K562 (cell line): ENCODE data around the gene FGF14. TPM values are rescaled to one million over a fixed set of nuclear protein-coding genes. Genes with fewer than 3 reads are reported as not detected.

Source experiments
- ATAC-seq: fragments of 200-7000 bp; cut with Tn5 transposase; 3 replicates; pipeline ENCODE4 v1.9.1; 2020; ENCODE audit warnings: moderate library complexity
- BruUV-seq: library from RNA; stranded (reverse); fragments of 400-500 nt; replicated peaks from 2 replicates; lab custom pipeline; 2021; lab: Mats Ljungman, UMichigan
- CTCF ChIA-PET: fragments of 300-600 bp; formaldehyde crosslinking; extraction: SDS; loops from one replicate; lab custom pipeline; 2021; ENCODE audit warnings: low intra/inter-chr PET ratio; lab: Yijun Ruan, JAX
- POLR2A ChIA-PET: fragments of 300-600, 350-650 bp; sonication (Branson Sonifier 250); formaldehyde crosslinking; extraction: SDS; loops from one replicate; lab custom pipeline; 2021; ENCODE audit warnings: antibody characterized with exemption, inconsistent platforms; lab: Yijun Ruan, JAX
- DNase-seq, 4 experiments: peaks; one replicate each; pipeline versions ENCODE4 v3.0.0 to v3.0.0-alpha.2; 2011 to 2018; ENCODE audit warnings: low spot score in 3 of 4, mixed read lengths in 3 of 4; ENCODE audit errors: extremely low read depth in 1 of 4
- FAIRE-seq: peaks from 2 replicates; lab custom pipeline; 2011; peaks lifted over from hg19 to GRCh38; lab: Jason Lieb, UNC
- H2AFZ ChIP-seq: 2 replicates; pipeline ENCODE4 v1.6.0; 2011; ENCODE audit warnings: low read depth, low read length, control low read depth, inconsistent platforms
- H3K27ac ChIP-seq: fragments of 200-600 bp; 3 replicates; pipeline ENCODE4 v1.8.0; 2011; ENCODE audit warnings: low read depth, mild to moderate bottlenecking, control low read depth, inconsistent platforms, low read length, moderate library complexity, mixed read lengths; ENCODE audit errors: extremely low read depth
- H3K27me3 ChIP-seq, 2 experiments: fragments of 300-600 bp in 1 of 2; 2 replicates in 1 of 2; 3 replicates in 1 of 2; pipeline versions ENCODE4 v1.6.0 to v1.8.0; 2011; ENCODE audit warnings: inconsistent platforms in 2 of 2, low read length in 2 of 2, mild to moderate bottlenecking in 1 of 2, mixed read lengths in 1 of 2, moderate library complexity in 1 of 2; ENCODE audit not compliant: control insufficient read depth in 2 of 2, insufficient read depth in 2 of 2
- H3K36me3 ChIP-seq: fragments of 300-600 bp; 3 replicates; pipeline ENCODE4 v1.8.0; 2011; ENCODE audit warnings: mild to moderate bottlenecking, low read length, inconsistent platforms; ENCODE audit not compliant: control insufficient read depth, insufficient read depth
- H3K4me1 ChIP-seq, 2 experiments: fragments of 200-600 bp in 1 of 2; replicated peaks in 1 of 2; 2 replicates in 1 of 2; 3 replicates in 1 of 2; pipeline versions ENCODE4 v1.5.1 to v1.8.0; 2011; ENCODE audit warnings: inconsistent platforms in 2 of 2, low read length in 2 of 2, mild to moderate bottlenecking in 1 of 2, mixed read lengths in 1 of 2, moderate library complexity in 1 of 2; ENCODE audit not compliant: control insufficient read depth in 2 of 2, insufficient read depth in 2 of 2
- H3K4me2 ChIP-seq: 2 replicates; pipeline ENCODE4 v1.6.1; 2011; ENCODE audit warnings: low read length, control low read depth, inconsistent platforms, mixed read lengths; ENCODE audit not compliant: insufficient read depth
- H3K4me3 ChIP-seq: fragments of 200-600 bp; sonication (generic), shearing (Covaris generic); 2 replicates; pipeline ENCODE4 v1.5.1; 2016; ENCODE audit warnings: control low read depth, inconsistent platforms
- H3K79me2 ChIP-seq: fragments of 200-600 bp; 3 replicates; pipeline ENCODE4 v1.8.0; 2011; ENCODE audit warnings: low read length, inconsistent platforms; ENCODE audit not compliant: control insufficient read depth, insufficient read depth
- H3K9ac ChIP-seq, 2 experiments: 2 replicates each; pipeline versions ENCODE4 v1.6.0 to v1.6.1; 2011; ENCODE audit warnings: low read depth in 2 of 2, low read length in 2 of 2, control low read depth in 1 of 2, inconsistent platforms in 1 of 2, mild to moderate bottlenecking in 1 of 2, mixed read lengths in 1 of 2; ENCODE audit not compliant: insufficient read depth in 1 of 2
- H3K9me1 ChIP-seq: one replicate; pipeline ENCODE4 v1.6.0; 2011; ENCODE audit warnings: inconsistent platforms, mild to moderate bottlenecking, low read length, moderate library complexity; ENCODE audit not compliant: control insufficient read depth, insufficient read depth
- H3K9me3 ChIP-seq: replicated peaks from 2 replicates; pipeline ENCODE4 v1.5.1; 2011; ENCODE audit warnings: low read depth, low read length, inconsistent platforms; ENCODE audit not compliant: control insufficient read depth, insufficient read depth
- H4K20me1 ChIP-seq: replicated peaks from 2 replicates; pipeline ENCODE4 v1.6.1; 2011; ENCODE audit warnings: low read length, inconsistent platforms, mixed read lengths; ENCODE audit not compliant: control insufficient read depth, insufficient read depth
- NFIC ChIP-seq: fragments of 450-650 bp; IDR thresholded peaks from 2 replicates; pipeline ENCODE4 v1.6.1; 2017; ENCODE audit warnings: mild to moderate bottlenecking, inconsistent platforms
- RNF2 ChIP-seq: sonication (generic); IDR thresholded peaks from 2 replicates; pipeline ENCODE4 v1.6.1; 2016
- ZNF143 ChIP-seq: sonication (generic); formaldehyde crosslinking; IDR thresholded peaks from 2 replicates; pipeline ENCODE4 v1.9.0; 2022; ENCODE audit warnings: mild to moderate bottlenecking, missing genetic modification reagents
- ZNF324 ChIP-seq: fragments of 250-450 bp; sonication (Bioruptor Pico); IDR thresholded peaks from 2 replicates; pipeline ENCODE4 v1.4.0; 2020; ENCODE audit warnings: mild to moderate bottlenecking
- ZNF407 ChIP-seq: fragments of 450-650 bp; IDR thresholded peaks from 2 replicates; pipeline ENCODE4 v1.6.1; 2016; ENCODE audit warnings: low read depth
- in situ Hi-C: fragments of 300-500 bp; cut with MboI; formaldehyde crosslinking; loops from 4 replicates; pipeline ENCODE4 v1.15.0; 2018; ENCODE audit warnings: inconsistent platforms, mixed read lengths
- intact Hi-C: fragments of 100-400 bp; cut with micrococcal nuclease; formaldehyde crosslinking; loops from 2 replicates; pipeline ENCODE4 v1.14.2; 2022
- polyA plus RNA-seq, 8 experiments: library from polyadenylated mRNA; depleted of rRNA in 4 of 8; stranded (reverse) in 5 of 8; unstranded in 3 of 8; fragments of >200 nt; fragmentation: Nextera tagmentation in 2 of 8; fragmentation: Illumina TruSeq in 1 of 8; extraction: Ambion mirVana in 2 of 8; extraction: Trizol in 1 of 8; gene quantifications; 2 replicates each; pipeline versions ENCODE4 v1.2.1 to v1.2.3, GENCODE V29; 2011 to 2014; ENCODE audit warnings: inconsistent platforms in 1 of 8, missing spikeins in 1 of 8
- total RNA-seq, 7 experiments: library from RNA; depleted of rRNA in 6 of 7; stranded (reverse); fragments of >200 nt in 6 of 7; fragmentation: Illumina TruSeq in 2 of 7; extraction: Trizol in 2 of 7; gene quantifications; 2 replicates each; pipeline versions ENCODE4 v1.2.1 to v1.2.3, GENCODE V29; 2011 to 2021; ENCODE audit warnings: low replicate concordance in 1 of 7

FGF14 gene
- total and polyA plus RNA-seq, 9 of the 15 experiments (the other 6 are each of a cell fraction or from before 2014, with no cell fraction given), result not detected

DNA sequence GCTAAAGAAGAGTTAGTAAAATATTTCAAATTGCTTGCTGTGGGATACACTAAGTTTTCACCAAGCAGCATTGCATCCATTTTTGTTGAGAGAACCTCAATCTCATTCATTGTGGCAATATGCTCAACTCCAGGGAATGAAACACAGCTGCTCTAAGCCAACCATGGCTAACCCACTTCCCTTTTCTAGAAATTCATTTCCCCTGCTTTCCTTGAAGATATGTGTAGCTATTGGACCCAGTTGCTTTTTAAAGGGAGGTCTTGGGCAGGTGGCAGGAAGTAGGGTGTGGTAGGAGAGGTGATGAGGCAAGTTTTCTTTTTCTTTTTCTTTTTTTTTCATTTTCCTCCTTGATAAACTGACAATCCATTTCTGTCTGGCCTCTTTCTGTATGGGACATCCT, 452.2 kb downstream of the FGF14 start:
- CTCF ChIA-PET, result no interaction called here
- no peaks in the 10 kb centered on the region for H3K4me1 ChIP-seq
- TF ChIP-seq RNF2 (no peak), ZNF143 (CRISPR knock-in tag) (no peak), ZNF324 (CRISPR knock-in tag) (no peak), ZNF407 (no peak), NFIC (no peak)
- TF ChIP-seq, all 486 proteins: peak for 0
- Histone ChIP-seq H3K27me3 (no peaks in the 10 kb centered on the region), H3K27ac (no peak overlapping the region), H2AFZ (no peak overlapping the region), H3K4me2 (no peak overlapping the region), H3K36me3 (no peaks in the 10 kb centered on the region), H3K4me3 (no peak overlapping the region), H3K79me2 (no peaks in the 10 kb centered on the region), H3K9ac (no peak overlapping the region), H3K9me3 (no peaks in the 10 kb centered on the region), H4K20me1 (no peaks in the 10 kb centered on the region), H3K9me1 (no peaks in the 10 kb centered on the region)
- POLR2A ChIA-PET, result no interaction called here
- no TSS peak for BruUV-seq
- intact Hi-C loops, result loop anchor here (10.0 kb wide), 1 partner anchor 615 kb away; no protein-coding TSS in a partner anchor
- in situ Hi-C loops, result no loop called here
- FAIRE-seq, result no peak
- ATAC-seq, result no peak
- DNase-seq, result no peak
